Loucy (cell line): ENCODE data around the gene TRNP1.

Source experiments
- H2AFZ ChIP-seq: fragments of 200-600 bp; sonication (generic); 2 replicates; pipeline ENCODE4 v1.6.0; 2016; ENCODE audit warnings: antibody characterized with exemption, mild to moderate bottlenecking, low read length, moderate library complexity
- H3F3A ChIP-seq: fragments of 200-600 bp; 2 replicates; pipeline ENCODE4 v1.6.0; 2016; ENCODE audit warnings: antibody characterized with exemption, low read depth, mild to moderate bottlenecking
- H3K27me3 ChIP-seq: fragments of 200-600 bp; sonication (generic); 2 replicates; pipeline ENCODE4 v1.6.1; 2014; ENCODE audit warnings: low read length, mild to moderate bottlenecking; ENCODE audit not compliant: insufficient read depth, poor library complexity, severe bottlenecking
- H3K36me3 ChIP-seq: fragments of 200-600 bp; sonication (generic); 2 replicates; pipeline ENCODE4 v1.6.1; 2016; ENCODE audit warnings: low read length; ENCODE audit not compliant: insufficient read depth
- H3K4me1 ChIP-seq: fragments of 200-600 bp; sonication (generic); 2 replicates; pipeline ENCODE4 v1.5.1; 2014; ENCODE audit warnings: low read length, mild to moderate bottlenecking; ENCODE audit not compliant: insufficient read depth, poor library complexity, severe bottlenecking
- H3K4me2 ChIP-seq: fragments of 200-600 bp; sonication (generic); 2 replicates; pipeline ENCODE4 v1.6.0; 2014; ENCODE audit warnings: antibody characterized with exemption, low read length, low read depth, mild to moderate bottlenecking; ENCODE audit not compliant: poor library complexity, severe bottlenecking
- H3K4me3 ChIP-seq: fragments of 200-600 bp; sonication (generic); 2 replicates; pipeline ENCODE4 v1.5.1; 2014; ENCODE audit warnings: low read length, mild to moderate bottlenecking, mixed read lengths; ENCODE audit not compliant: poor library complexity, severe bottlenecking
- H3K79me2 ChIP-seq: fragments of 200-600 bp; sonication (generic); 2 replicates; pipeline ENCODE4 v1.6.1; 2014; ENCODE audit warnings: low read length; ENCODE audit not compliant: insufficient read depth
- H3K9ac ChIP-seq: fragments of 200-600 bp; sonication (generic); 2 replicates; pipeline ENCODE4 v1.6.0; 2014; ENCODE audit warnings: mild to moderate bottlenecking, low read depth, low read length, moderate library complexity; ENCODE audit not compliant: poor library complexity, severe bottlenecking
- H3K9me2 ChIP-seq: fragments of 200-600 bp; sonication (generic); replicated peaks from 2 replicates; pipeline ENCODE4 v1.6.1; 2016; ENCODE audit warnings: low read depth, low read length, mixed read lengths
- H3K9me3 ChIP-seq: fragments of 200-600 bp; sonication (generic); 2 replicates; pipeline ENCODE4 v1.6.1; 2014; ENCODE audit warnings: mild to moderate bottlenecking, antibody characterized with exemption, low read length, low read depth; ENCODE audit not compliant: insufficient read depth
- H4K20me1 ChIP-seq: fragments of 200-600 bp; sonication (generic); 2 replicates; pipeline ENCODE4 v1.6.0; 2014; ENCODE audit warnings: antibody characterized with exemption, low read length, mild to moderate bottlenecking; ENCODE audit not compliant: insufficient read depth, poor library complexity, severe bottlenecking
- CTCF ChIP-seq: fragments of 200-600 bp; sonication (generic); conservative IDR thresholded peaks from 2 replicates; pipeline ENCODE4 v1.5.1; 2014; ENCODE audit warnings: mild to moderate bottlenecking, antibody characterized with exemption, low read length
- EZH2phosphoT487 ChIP-seq: fragments of 200-600 bp; IDR thresholded peaks from 2 replicates; pipeline ENCODE4 v1.6.1; 2018; ENCODE audit warnings: antibody characterized with exemption, mild to moderate bottlenecking, moderate library complexity, borderline replicate concordance

Gene TRNP1

GRCh38 chr1:27047914-27048313 lies 54.4 kb downstream of the TRNP1 start:
- Histone ChIP-seq H2AFZ (no peak overlapping the region), H3K4me2 (peak overlapping the region; percentile 86), H3K4me1 (peaks cover 36% of the 10 kb centered on the region), H3K27me3 (no peaks in the 10 kb centered on the region), H3K9ac (peak overlapping the region; percentile 82), H3K79me2 (peaks cover 31% of the 10 kb centered on the region), H4K20me1 (no peaks in the 10 kb centered on the region), H3K36me3 (no peaks in the 10 kb centered on the region), H3K4me3 (no peak overlapping the region), H3F3A (no peaks in the 10 kb centered on the region), H3K9me2 (no peaks in the 10 kb centered on the region), H3K9me3 (no peaks in the 10 kb centered on the region)
- TF ChIP-seq EZH2phosphoT487 (no peak), CTCF (no peak)

DNA sequence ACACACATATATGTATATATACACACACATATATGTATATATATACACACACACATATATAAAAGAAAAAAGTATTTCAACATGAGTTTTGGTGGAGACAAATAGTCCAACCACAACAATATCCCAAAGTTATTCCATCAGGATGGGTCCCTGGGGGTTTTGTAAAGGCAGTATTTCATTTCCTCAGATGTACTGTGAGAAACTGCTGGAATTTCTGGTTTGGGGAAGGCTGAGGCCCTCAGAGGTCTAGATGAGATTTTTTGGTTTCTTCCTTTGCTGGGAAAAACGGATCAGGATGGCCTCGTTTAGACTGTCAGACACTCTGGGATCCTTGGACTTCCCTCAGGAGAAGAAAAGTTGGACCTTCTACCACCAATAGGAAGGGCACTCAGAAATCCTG lies 55.6 kb downstream of the TRNP1 start:
- no peaks in the 10 kb centered on the region for H3K27me3 ChIP-seq
- H3K9me3 ChIP-seq, result no peaks in the 10 kb centered on the region
- H2AFZ ChIP-seq, result no peak overlapping the region
- no peaks in the 10 kb centered on the region for H3K36me3 ChIP-seq
- TF ChIP-seq CTCF (no peak), EZH2phosphoT487 (no peak)
- peaks cover 36% of the 10 kb centered on the region for H3K4me1 ChIP-seq
- no peaks in the 10 kb centered on the region for H3F3A ChIP-seq
- peaks cover 31% of the 10 kb centered on the region for H3K79me2 ChIP-seq
- H4K20me1 ChIP-seq, result no peaks in the 10 kb centered on the region
- no peak overlapping the region for H3K9ac ChIP-seq
- H3K4me3 ChIP-seq, result no peak overlapping the region
- H3K4me2 ChIP-seq, result no peak overlapping the region
- no peaks in the 10 kb centered on the region for H3K9me2 ChIP-seq

DNA sequence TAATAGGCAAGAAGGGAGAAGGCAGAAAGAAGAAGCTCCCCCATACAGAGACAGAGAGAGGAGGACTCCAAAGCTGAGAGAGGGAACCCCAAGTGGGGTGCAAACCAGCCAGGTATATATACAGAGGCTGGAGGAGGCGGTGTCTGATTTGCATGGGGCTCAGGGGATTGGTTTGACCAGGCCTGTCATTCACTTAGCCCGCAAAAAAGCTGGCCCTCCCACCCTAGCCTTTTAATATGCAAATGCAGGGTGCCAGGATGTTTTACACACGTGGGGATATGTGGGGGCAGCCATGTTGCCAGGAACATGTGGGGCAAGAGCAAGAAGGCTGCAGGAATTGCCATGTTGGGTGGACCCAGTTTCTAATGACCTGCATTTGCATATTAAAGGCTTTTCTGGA lies 56.1 kb downstream of the TRNP1 start:
- Histone ChIP-seq H3K4me1 (peaks cover 36% of the 10 kb centered on the region), H3K4me3 (no peak overlapping the region), H3F3A (no peaks in the 10 kb centered on the region), H3K9ac (no peak overlapping the region), H3K4me2 (no peak overlapping the region), H3K36me3 (no peaks in the 10 kb centered on the region), H2AFZ (no peak overlapping the region), H3K9me3 (no peaks in the 10 kb centered on the region), H3K9me2 (no peaks in the 10 kb centered on the region), H3K79me2 (peaks cover 31% of the 10 kb centered on the region), H4K20me1 (no peaks in the 10 kb centered on the region), H3K27me3 (no peaks in the 10 kb centered on the region)
- TF ChIP-seq EZH2phosphoT487 (no peak), CTCF (no peak)
